Measurements from ENCODE around the gene GSTA3. TPM values are rescaled to one million over a fixed set of nuclear protein-coding genes. Genes with fewer than 3 reads are reported as not detected.

GSTA3 gene
- total and polyA plus RNA-seq, 2 of the 4 experiments (the other 2 are of a cell fraction), result not detected

DNA sequence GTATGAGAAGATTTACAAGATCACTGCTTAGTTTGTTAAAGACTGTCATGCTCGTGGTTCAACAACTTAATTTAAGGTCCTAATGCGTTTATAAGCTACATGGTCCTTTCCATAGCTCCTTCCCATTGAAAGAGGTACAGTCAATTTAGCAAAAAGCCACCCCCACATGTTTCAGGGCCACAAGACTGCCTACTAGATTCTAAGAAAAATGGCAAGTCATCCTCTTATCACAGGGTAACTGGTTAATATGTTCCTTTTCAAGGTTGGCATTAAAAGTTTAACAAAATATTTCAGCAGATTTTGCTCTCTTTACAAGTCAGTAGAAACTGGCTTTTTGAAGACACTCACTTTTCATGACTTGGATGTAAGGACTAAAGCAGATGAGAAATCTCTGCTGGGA, 15.7 kb downstream of the GSTA3 start:
- CTCF ChIA-PET, result no interaction called here
- no peaks in the 10 kb centered on the region for H3K4me1 ChIP-seq (ENCODE audit: control insufficient read depth, insufficient read depth, low read length)
- H3K56ac ChIP-seq (ENCODE audit: extremely low read depth, insufficient read depth, low read length), result no peak overlapping the region
- no peak overlapping the region for H3K14ac ChIP-seq (replicated peaks; ENCODE audit: low read depth, low read length)
- no peak overlapping the region for H2AK9ac ChIP-seq (replicated peaks; ENCODE audit: low read depth, low read length, poor library complexity)
- DNase-seq (no peak), ATAC-seq (ENCODE audit: low read depth) (no peak)
- H3K4me2 ChIP-seq (ENCODE audit: low read depth, low read length), result no peak overlapping the region
- H3K9me1 ChIP-seq (ENCODE audit: insufficient read depth, low read length), result no peaks in the 10 kb centered on the region; the same call in 1 of the 2 replicates
- no peak overlapping the region for H3K23ac ChIP-seq (ENCODE audit: low read depth, low read length)
- H3K27ac ChIP-seq (ENCODE audit: insufficient read depth, low read length), result no peak overlapping the region
- H2AK5ac ChIP-seq (ENCODE audit: low read depth, low read length), result no peak overlapping the region
- BruUV-seq (replicated peaks), result no TSS peak
- no peak overlapping the region for H2BK20ac ChIP-seq (ENCODE audit: low read depth, low read length)
- dilution Hi-C loops (cut with HindIII; ENCODE audit: low sequenced_read_pairs, unreplicated experiment) (no loop called here), intact Hi-C loops (cut with micrococcal nuclease) (no loop called here), in situ Hi-C loops (cut with MboI; ENCODE audit: low sequenced_read_pairs) (no loop called here)
- no peak overlapping the region for H4K5ac ChIP-seq (ENCODE audit: low read depth, low read length)
- no peak overlapping the region for H3K4me3 ChIP-seq (ENCODE audit: insufficient read depth, low read depth, low read length)
- H4K20me1 ChIP-seq (ENCODE audit: insufficient read depth, low read length), result no peaks in the 10 kb centered on the region
- no peak overlapping the region for H2BK120ac ChIP-seq (ENCODE audit: low read depth, low read length)
- H3K27me3 ChIP-seq (ENCODE audit: control insufficient read depth, insufficient read depth, low read length), result peaks cover 4% of the 10 kb centered on the region
- no peaks in the 10 kb centered on the region for H3K79me1 ChIP-seq (ENCODE audit: low read depth in 1 of 2, low read length in 2 of 2)
- POLR2A ChIA-PET (ENCODE audit: unreplicated experiment), result no interaction called here
- no peak overlapping the region for H4K8ac ChIP-seq (ENCODE audit: low read depth in 2 of 2, low read length in 2 of 2)
- no peak overlapping the region for H3K18ac ChIP-seq (ENCODE audit: low read depth, low read length)
- no peak overlapping the region for H3K4ac ChIP-seq (ENCODE audit: low read depth, low read length)
- H3K9ac ChIP-seq (ENCODE audit: low read depth, low read length), result no peak overlapping the region
- no peak for TF ChIP-seq FOS (IDR thresholded peaks at IDR 0.05; ENCODE audit: low read depth, low read length)
- TF ChIP-seq CHD1 (IDR thresholded peaks at IDR 0.05; ENCODE audit: low read depth, low read length), result no peak
- TF ChIP-seq, protein P1, sequence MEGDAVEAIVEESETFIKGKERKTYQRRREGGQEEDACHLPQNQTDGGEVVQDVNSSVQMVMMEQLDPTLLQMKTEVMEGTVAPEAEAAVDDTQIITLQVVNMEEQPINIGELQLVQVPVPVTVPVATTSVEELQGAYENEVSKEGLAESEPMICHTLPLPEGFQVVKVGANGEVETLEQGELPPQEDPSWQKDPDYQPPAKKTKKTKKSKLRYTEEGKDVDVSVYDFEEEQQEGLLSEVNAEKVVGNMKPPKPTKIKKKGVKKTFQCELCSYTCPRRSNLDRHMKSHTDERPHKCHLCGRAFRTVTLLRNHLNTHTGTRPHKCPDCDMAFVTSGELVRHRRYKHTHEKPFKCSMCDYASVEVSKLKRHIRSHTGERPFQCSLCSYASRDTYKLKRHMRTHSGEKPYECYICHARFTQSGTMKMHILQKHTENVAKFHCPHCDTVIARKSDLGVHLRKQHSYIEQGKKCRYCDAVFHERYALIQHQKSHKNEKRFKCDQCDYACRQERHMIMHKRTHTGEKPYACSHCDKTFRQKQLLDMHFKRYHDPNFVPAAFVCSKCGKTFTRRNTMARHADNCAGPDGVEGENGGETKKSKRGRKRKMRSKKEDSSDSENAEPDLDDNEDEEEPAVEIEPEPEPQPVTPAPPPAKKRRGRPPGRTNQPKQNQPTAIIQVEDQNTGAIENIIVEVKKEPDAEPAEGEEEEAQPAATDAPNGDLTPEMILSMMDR (conservative IDR thresholded peaks at IDR 0.05; ENCODE audit: low read depth, low read length), result no peak
- TF ChIP-seq BHLHE40 (IDR thresholded peaks at IDR 0.05; ENCODE audit: low read depth, low read length), result no peak
- TF ChIP-seq MXI1 (IDR thresholded peaks at IDR 0.05; ENCODE audit: borderline replicate concordance, low read depth, low read length), result no peak
- no peak for TF ChIP-seq MAFK (IDR thresholded peaks at IDR 0.05; ENCODE audit: low read depth, low read length)
- TF ChIP-seq MAZ (IDR thresholded peaks at IDR 0.05; ENCODE audit: borderline replicate concordance, low read depth, low read length), result no peak
- TF ChIP-seq CEBPB (IDR thresholded peaks at IDR 0.05; ENCODE audit: low read depth, low read length), result no peak
- TF ChIP-seq RCOR1 (IDR thresholded peaks at IDR 0.05; ENCODE audit: insufficient replicate concordance, low read length), result no peak
- no peak for TF ChIP-seq POLR2A (IDR thresholded peaks at IDR 0.05; ENCODE audit: low read depth, low read length)
- TF ChIP-seq ELK1 (IDR thresholded peaks at IDR 0.05; ENCODE audit: borderline replicate concordance, low read depth, low read length), result no peak
- no peak for TF ChIP-seq RAD21 (IDR thresholded peaks at IDR 0.05; ENCODE audit: low read length)
- TF ChIP-seq SMC3 (IDR thresholded peaks at IDR 0.05; ENCODE audit: low read depth, low read length), result no peak
- TF ChIP-seq, protein P2, sequence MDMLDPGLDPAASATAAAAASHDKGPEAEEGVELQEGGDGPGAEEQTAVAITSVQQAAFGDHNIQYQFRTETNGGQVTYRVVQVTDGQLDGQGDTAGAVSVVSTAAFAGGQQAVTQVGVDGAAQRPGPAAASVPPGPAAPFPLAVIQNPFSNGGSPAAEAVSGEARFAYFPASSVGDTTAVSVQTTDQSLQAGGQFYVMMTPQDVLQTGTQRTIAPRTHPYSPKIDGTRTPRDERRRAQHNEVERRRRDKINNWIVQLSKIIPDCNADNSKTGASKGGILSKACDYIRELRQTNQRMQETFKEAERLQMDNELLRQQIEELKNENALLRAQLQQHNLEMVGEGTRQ (IDR thresholded peaks at IDR 0.05; ENCODE audit: low read depth, low read length), result no peak
- TF ChIP-seq NFE2L2 (IDR thresholded peaks at IDR 0.05; ENCODE audit: low read depth, low read length), result no peak
- TF ChIP-seq RFX5 (IDR thresholded peaks at IDR 0.05; ENCODE audit: low read depth, low read length), result no peak
- H2BK5ac ChIP-seq (ENCODE audit: low read depth, low read length, poor library complexity, severe bottlenecking), result no peak overlapping the region
- no peak overlapping the region for H2AFZ ChIP-seq (replicated peaks; ENCODE audit: low read length, poor library complexity)
- no peak overlapping the region for H4K91ac ChIP-seq (ENCODE audit: insufficient read depth, low read depth, low read length)
- H3K36me3 ChIP-seq (ENCODE audit: control insufficient read depth, insufficient read depth, low read length), result no peaks in the 10 kb centered on the region
- H2BK15ac ChIP-seq (ENCODE audit: low read depth, low read length), result no peak overlapping the region
- WGBS, 2 experiments (ENCODE audit: extremely low coverage in 2 of 2, insufficient read length in 1 of 2), result no CpG with 5 or more reads among the region's 2 CpGs
- H3K9me3 ChIP-seq (ENCODE audit: control insufficient read depth, insufficient read depth, low read length), result no peaks in the 10 kb centered on the region; the same call in 1 of the 2 replicates

All from IMR-90 (cell line).